ENCODE data around the gene MATN1.

MATN1 gene

GRCh38 chr1:30757352-30758120 lies 34.2 kb upstream of the MATN1 start, which contains the start of gene LAPTM5:
LAPTM5 (minus strand) TSS chr1:30757774; CDS start chr1:30757745, 29 bp downstream.
- DNase-seq (ENCODE audit: low read depth) = no peak

GRCh38 chr1:30756545-30757351 lies 33.4 kb upstream of the MATN1 start:
- peak; percentile 83 for DNase-seq (ENCODE audit: low read depth)

- DNase-seq (ENCODE audit: low read depth) = no peak
These were observed 32.8 kb upstream of the MATN1 start for GRCh38 chr1:30756206-30756544.

GRCh38 chr1:30755746-30756145 lies 32.4 kb upstream of the MATN1 start:
- no peak for DNase-seq (ENCODE audit: low read depth)

GRCh38 chr1:30755334-30755733 lies 31.9 kb upstream of the MATN1 start:
- no peak for DNase-seq (ENCODE audit: low read depth)

GRCh38 chr1:30754684-30755171 lies 31.3 kb upstream of the MATN1 start:
- no peak for DNase-seq (ENCODE audit: low read depth)

GRCh38 chr1:30753660-30754123 lies 30.3 kb upstream of the MATN1 start:
- no peak for DNase-seq (ENCODE audit: low read depth)

- DNase-seq (ENCODE audit: low read depth) = no peak
These were observed 29.7 kb upstream of the MATN1 start for GRCh38 chr1:30753118-30753517.

- no peak for DNase-seq (ENCODE audit: low read depth)
These were observed 29.2 kb upstream of the MATN1 start for GRCh38 chr1:30752651-30752908.

- no peak for DNase-seq (ENCODE audit: low read depth)
These were observed 28.7 kb upstream of the MATN1 start for GRCh38 chr1:30751830-30752650.

- DNase-seq (ENCODE audit: low read depth) = no peak
These were observed 27.4 kb upstream of the MATN1 start for GRCh38 chr1:30750731-30751291.

- DNase-seq (ENCODE audit: low read depth) = no peak
These were observed 26.6 kb upstream of the MATN1 start for GRCh38 chr1:30749691-30750583.

GRCh38 chr1:30748699-30749401 lies 25.5 kb upstream of the MATN1 start:
- DNase-seq (ENCODE audit: low read depth) = no peak

- no peak for DNase-seq (ENCODE audit: low read depth)
These were observed 24.8 kb upstream of the MATN1 start for GRCh38 chr1:30748098-30748698.

- DNase-seq (ENCODE audit: low read depth) = no peak
These were observed 23.9 kb upstream of the MATN1 start for GRCh38 chr1:30747033-30748008.

GRCh38 chr1:30746212-30747032 lies 23.0 kb upstream of the MATN1 start:
- no peak for DNase-seq (ENCODE audit: low read depth)

- no peak for DNase-seq (ENCODE audit: low read depth)
These were observed 22.4 kb upstream of the MATN1 start for GRCh38 chr1:30745834-30746208.
